Loucy (cell line): ENCODE measurements around the gene AMIGO2.

Source experiments
- H2AFZ ChIP-seq: fragments of 200-600 bp; sonication (generic); 2 replicates; pipeline ENCODE4 v1.6.0; 2016; ENCODE audit warnings: antibody characterized with exemption, mild to moderate bottlenecking, low read length, moderate library complexity
- H3F3A ChIP-seq: fragments of 200-600 bp; 2 replicates; pipeline ENCODE4 v1.6.0; 2016; ENCODE audit warnings: antibody characterized with exemption, low read depth, mild to moderate bottlenecking
- H3K27me3 ChIP-seq: fragments of 200-600 bp; sonication (generic); 2 replicates; pipeline ENCODE4 v1.6.1; 2014; ENCODE audit warnings: low read length, mild to moderate bottlenecking; ENCODE audit not compliant: insufficient read depth, poor library complexity, severe bottlenecking
- H3K36me3 ChIP-seq: fragments of 200-600 bp; sonication (generic); 2 replicates; pipeline ENCODE4 v1.6.1; 2016; ENCODE audit warnings: low read length; ENCODE audit not compliant: insufficient read depth
- H3K4me1 ChIP-seq: fragments of 200-600 bp; sonication (generic); 2 replicates; pipeline ENCODE4 v1.5.1; 2014; ENCODE audit warnings: low read length, mild to moderate bottlenecking; ENCODE audit not compliant: insufficient read depth, poor library complexity, severe bottlenecking
- H3K4me2 ChIP-seq: fragments of 200-600 bp; sonication (generic); 2 replicates; pipeline ENCODE4 v1.6.0; 2014; ENCODE audit warnings: antibody characterized with exemption, low read length, low read depth, mild to moderate bottlenecking; ENCODE audit not compliant: poor library complexity, severe bottlenecking
- H3K4me3 ChIP-seq: fragments of 200-600 bp; sonication (generic); 2 replicates; pipeline ENCODE4 v1.5.1; 2014; ENCODE audit warnings: low read length, mild to moderate bottlenecking, mixed read lengths; ENCODE audit not compliant: poor library complexity, severe bottlenecking
- H3K79me2 ChIP-seq: fragments of 200-600 bp; sonication (generic); 2 replicates; pipeline ENCODE4 v1.6.1; 2014; ENCODE audit warnings: low read length; ENCODE audit not compliant: insufficient read depth
- H3K9ac ChIP-seq: fragments of 200-600 bp; sonication (generic); 2 replicates; pipeline ENCODE4 v1.6.0; 2014; ENCODE audit warnings: mild to moderate bottlenecking, low read depth, low read length, moderate library complexity; ENCODE audit not compliant: poor library complexity, severe bottlenecking
- H3K9me2 ChIP-seq: fragments of 200-600 bp; sonication (generic); replicated peaks from 2 replicates; pipeline ENCODE4 v1.6.1; 2016; ENCODE audit warnings: low read depth, low read length, mixed read lengths
- H3K9me3 ChIP-seq: fragments of 200-600 bp; sonication (generic); 2 replicates; pipeline ENCODE4 v1.6.1; 2014; ENCODE audit warnings: mild to moderate bottlenecking, antibody characterized with exemption, low read length, low read depth; ENCODE audit not compliant: insufficient read depth
- H4K20me1 ChIP-seq: fragments of 200-600 bp; sonication (generic); 2 replicates; pipeline ENCODE4 v1.6.0; 2014; ENCODE audit warnings: antibody characterized with exemption, low read length, mild to moderate bottlenecking; ENCODE audit not compliant: insufficient read depth, poor library complexity, severe bottlenecking
- EZH2phosphoT487 ChIP-seq: fragments of 200-600 bp; IDR thresholded peaks from 2 replicates; pipeline ENCODE4 v1.6.1; 2018; ENCODE audit warnings: antibody characterized with exemption, mild to moderate bottlenecking, moderate library complexity, borderline replicate concordance
- TF ChIP-seq, protein P1 (sequence below): fragments of 200-600 bp; sonication (generic); conservative IDR thresholded peaks from 2 replicates; pipeline ENCODE4 v1.5.1; 2014; ENCODE audit warnings: mild to moderate bottlenecking, antibody characterized with exemption, low read length

AMIGO2 gene

DNA sequence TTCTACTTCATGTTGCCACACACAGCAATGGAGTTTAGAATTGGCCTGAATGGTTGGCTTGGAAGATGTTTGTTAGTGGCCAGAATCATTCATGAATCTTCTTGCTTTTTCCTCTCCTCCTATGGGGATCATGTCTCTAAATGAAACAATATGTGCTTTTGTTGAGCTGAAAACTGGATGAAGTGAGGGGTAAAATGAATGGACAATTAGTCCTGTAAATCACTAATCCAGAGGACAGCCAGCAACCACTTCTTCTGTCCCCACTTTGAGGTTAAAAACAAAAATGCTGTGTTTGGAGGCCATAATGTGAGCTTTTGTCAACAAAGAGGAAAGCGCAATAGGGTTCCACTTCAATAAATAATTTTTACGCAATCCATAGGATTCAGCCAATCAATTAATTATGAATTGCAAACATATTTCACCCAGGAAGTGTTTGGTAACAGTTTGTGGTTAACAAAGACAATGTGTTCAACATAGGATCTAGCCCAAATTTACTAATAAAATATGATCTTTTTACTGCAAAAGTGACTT, 30.3 kb upstream of the AMIGO2 start:
- Histone ChIP-seq H3K9me3 (no peaks in the 10 kb centered on the region), H3K36me3 (no peaks in the 10 kb centered on the region), H3K4me3 (no peak overlapping the region), H3F3A (no peaks in the 10 kb centered on the region), H3K27me3 (no peaks in the 10 kb centered on the region), H2AFZ (no peak overlapping the region), H4K20me1 (no peaks in the 10 kb centered on the region), H3K4me1 (peaks cover 4% of the 10 kb centered on the region), H3K4me2 (no peak overlapping the region), H3K9ac (no peak overlapping the region), H3K9me2 (no peaks in the 10 kb centered on the region), H3K79me2 (no peaks in the 10 kb centered on the region)
- TF ChIP-seq, protein P1, sequence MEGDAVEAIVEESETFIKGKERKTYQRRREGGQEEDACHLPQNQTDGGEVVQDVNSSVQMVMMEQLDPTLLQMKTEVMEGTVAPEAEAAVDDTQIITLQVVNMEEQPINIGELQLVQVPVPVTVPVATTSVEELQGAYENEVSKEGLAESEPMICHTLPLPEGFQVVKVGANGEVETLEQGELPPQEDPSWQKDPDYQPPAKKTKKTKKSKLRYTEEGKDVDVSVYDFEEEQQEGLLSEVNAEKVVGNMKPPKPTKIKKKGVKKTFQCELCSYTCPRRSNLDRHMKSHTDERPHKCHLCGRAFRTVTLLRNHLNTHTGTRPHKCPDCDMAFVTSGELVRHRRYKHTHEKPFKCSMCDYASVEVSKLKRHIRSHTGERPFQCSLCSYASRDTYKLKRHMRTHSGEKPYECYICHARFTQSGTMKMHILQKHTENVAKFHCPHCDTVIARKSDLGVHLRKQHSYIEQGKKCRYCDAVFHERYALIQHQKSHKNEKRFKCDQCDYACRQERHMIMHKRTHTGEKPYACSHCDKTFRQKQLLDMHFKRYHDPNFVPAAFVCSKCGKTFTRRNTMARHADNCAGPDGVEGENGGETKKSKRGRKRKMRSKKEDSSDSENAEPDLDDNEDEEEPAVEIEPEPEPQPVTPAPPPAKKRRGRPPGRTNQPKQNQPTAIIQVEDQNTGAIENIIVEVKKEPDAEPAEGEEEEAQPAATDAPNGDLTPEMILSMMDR, result no peak
- TF ChIP-seq EZH2phosphoT487, result no peak

DNA sequence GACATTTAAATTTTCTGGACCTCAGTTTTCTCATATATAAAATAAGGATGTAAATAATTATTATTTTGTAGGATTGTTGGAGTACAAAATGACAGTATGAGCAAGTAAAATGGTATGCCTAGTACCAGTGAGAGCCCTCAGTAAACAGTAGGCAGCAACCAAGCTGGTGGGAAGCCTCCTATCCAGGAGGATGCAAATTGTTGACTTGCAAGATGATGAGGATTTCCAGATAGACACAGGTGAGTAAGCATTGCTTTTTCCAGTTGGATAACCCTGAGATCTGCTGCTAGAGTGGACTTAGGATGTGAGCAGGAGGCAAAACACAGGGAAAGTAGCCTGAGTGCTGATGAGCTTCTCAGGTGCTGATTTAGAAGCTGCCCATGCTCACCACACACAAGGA, 28.2 kb upstream of the AMIGO2 start:
- Histone ChIP-seq H3K9me2 (no peaks in the 10 kb centered on the region), H2AFZ (no peak overlapping the region), H3K9me3 (no peaks in the 10 kb centered on the region), H4K20me1 (no peaks in the 10 kb centered on the region), H3K9ac (no peak overlapping the region), H3K36me3 (no peaks in the 10 kb centered on the region), H3K4me1 (peaks cover 4% of the 10 kb centered on the region), H3K4me2 (no peak overlapping the region), H3K4me3 (no peak overlapping the region), H3F3A (no peaks in the 10 kb centered on the region), H3K27me3 (no peaks in the 10 kb centered on the region), H3K79me2 (no peaks in the 10 kb centered on the region)
- TF ChIP-seq EZH2phosphoT487, result no peak
- TF ChIP-seq, protein P1, result no peak

DNA sequence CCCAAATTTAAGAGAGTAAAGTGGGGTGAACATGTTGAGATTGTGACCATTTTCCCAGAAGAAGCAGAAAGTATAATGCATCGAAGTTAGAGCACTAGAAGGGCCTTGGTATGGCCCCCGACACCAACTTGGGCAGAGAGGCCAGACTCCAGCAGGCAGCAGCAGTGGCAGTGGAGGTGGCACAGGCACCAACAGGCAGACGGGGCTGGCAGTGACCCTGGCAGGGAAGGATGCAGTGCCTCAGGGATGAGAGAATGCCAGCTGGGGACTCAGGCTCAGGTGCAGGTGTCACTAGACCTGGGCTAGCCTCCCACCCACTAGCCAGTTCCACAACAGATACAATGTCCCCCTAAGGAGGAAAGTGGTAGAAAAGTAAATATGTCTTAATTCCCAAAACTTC, 27.7 kb upstream of the AMIGO2 start:
- peaks cover 4% of the 10 kb centered on the region for H3K4me1 ChIP-seq
- no peak overlapping the region for H3K4me2 ChIP-seq
- H3K4me3 ChIP-seq, result no peak overlapping the region
- H3K79me2 ChIP-seq, result no peaks in the 10 kb centered on the region
- H3K9me3 ChIP-seq, result no peaks in the 10 kb centered on the region
- no peak overlapping the region for H2AFZ ChIP-seq
- H3K9me2 ChIP-seq, result no peaks in the 10 kb centered on the region
- H3K27me3 ChIP-seq, result no peaks in the 10 kb centered on the region
- H3K9ac ChIP-seq, result no peak overlapping the region
- no peaks in the 10 kb centered on the region for H4K20me1 ChIP-seq
- TF ChIP-seq, protein P1, result no peak
- TF ChIP-seq EZH2phosphoT487, result no peak
- H3K36me3 ChIP-seq, result no peaks in the 10 kb centered on the region
- H3F3A ChIP-seq, result no peaks in the 10 kb centered on the region
